Panc1 (cell line): ENCODE measurements around the gene SLC2A6. TPM values are rescaled to one million over a fixed set of nuclear protein-coding genes. Genes with fewer than 3 reads are reported as not detected.

Experiments used
- ATAC-seq: fragments of 200-7000 bp; cut with Tn5 transposase; 2 replicates; pipeline ENCODE4 v1.9.1; 2020; ENCODE audit warnings: mild to moderate bottlenecking, moderate library complexity
- BruUV-seq: library from RNA; stranded (reverse); fragments of 400-500 nt; replicated peaks from 2 replicates; lab custom pipeline; 2021; lab: Mats Ljungman, UMichigan
- CTCF ChIA-PET: fragments of 300-600 bp; sonication (Branson Sonifier 250); formaldehyde crosslinking; loops from one replicate; lab custom pipeline; 2022; ENCODE audit warnings: antibody characterized with exemption; lab: Charles Lee
- POLR2A ChIA-PET: fragments of 300-600 bp; sonication (Branson Sonifier 250); formaldehyde crosslinking; loops from one replicate; lab custom pipeline; 2022; ENCODE audit warnings: antibody characterized with exemption; lab: Charles Lee
- DNase-seq: peaks from one replicate; pipeline ENCODE4 v3.0.0-alpha.2; 2010; ENCODE audit warnings: low read depth, low spot score
- H3K27ac ChIP-seq: 2 replicates; pipeline ENCODE4 v1.5.1; 2011; ENCODE audit warnings: mild to moderate bottlenecking, low read length, inconsistent platforms
- H3K27me3 ChIP-seq: fragments of 200-500 bp; sonication (Bioruptor generic); 2 replicates; pipeline ENCODE4 v1.6.0; 2014; ENCODE audit warnings: low read length, inconsistent platforms; ENCODE audit not compliant: control insufficient read depth, insufficient read depth
- H3K36me3 ChIP-seq: fragments of 200-500 bp; sonication (Bioruptor generic); 2 replicates; pipeline ENCODE4 v1.5.1; 2014; ENCODE audit warnings: inconsistent platforms, mild to moderate bottlenecking, low read length, moderate library complexity; ENCODE audit not compliant: control insufficient read depth, insufficient read depth
- H3K4me1 ChIP-seq: 2 replicates; pipeline ENCODE4 v1.5.1; 2011; ENCODE audit warnings: inconsistent platforms, mild to moderate bottlenecking, low read length, moderate library complexity; ENCODE audit not compliant: control insufficient read depth, insufficient read depth
- H3K4me3 ChIP-seq, 2 experiments: 2 replicates each; pipeline ENCODE4 v1.5.1; 2011 to 2012; ENCODE audit warnings: low read depth in 2 of 2, low read length in 2 of 2, mild to moderate bottlenecking in 2 of 2, inconsistent platforms in 1 of 2, moderate library complexity in 1 of 2
- H3K9me3 ChIP-seq: fragments of 200-500 bp; sonication (Bioruptor generic); 2 replicates; pipeline ENCODE4 v1.5.1; 2014; ENCODE audit warnings: low read depth, mild to moderate bottlenecking, inconsistent platforms, low read length, moderate library complexity; ENCODE audit not compliant: control insufficient read depth, insufficient read depth
- POLR2AphosphoS5 ChIP-seq: IDR thresholded peaks from 2 replicates; pipeline ENCODE4 v1.6.1; 2012; ENCODE audit warnings: mild to moderate bottlenecking, low read depth, low read length, moderate library complexity
- SIN3A ChIP-seq: IDR thresholded peaks from 2 replicates; pipeline ENCODE4 v1.6.1; 2012; ENCODE audit warnings: low read depth, mild to moderate bottlenecking, low read length, moderate library complexity, borderline replicate concordance; ENCODE audit not compliant: insufficient read depth
- TCF7L2 ChIP-seq: IDR thresholded peaks from 2 replicates; pipeline ENCODE4 v1.6.1; 2011; ENCODE audit warnings: mild to moderate bottlenecking, low read depth, low read length, inconsistent platforms
- in situ Hi-C: cut with HindIII; loops from 2 replicates; pipeline ENCODE4 v1.10.0; 2016; ENCODE audit warnings: low sequenced_read_pairs, low pct_unique_long_range_greater_than_20kb
- intact Hi-C: fragments of 100-400 bp; cut with micrococcal nuclease; formaldehyde crosslinking; loops from one replicate; pipeline ENCODE4 v1.10.0; 2022; ENCODE audit not compliant: unreplicated experiment
- total RNA-seq: library from RNA; stranded (reverse); gene quantifications from one replicate; pipeline ENCODE4 v1.2.1, GENCODE V29; 2021; ENCODE audit not compliant: unreplicated experiment
- TF ChIP-seq, protein P1 (sequence below): fragments of 450-650 bp; IDR thresholded peaks from 2 replicates; pipeline ENCODE4 v1.5.1; 2017; ENCODE audit warnings: mild to moderate bottlenecking
- TF ChIP-seq, protein P2 (sequence below), 2 experiments: IDR thresholded peaks; 2 replicates each; pipeline ENCODE4 v1.6.1; 2011 to 2012; ENCODE audit warnings: low read depth in 2 of 2, control low read depth in 1 of 2, low read length in 1 of 2, mild to moderate bottlenecking in 1 of 2, moderate library complexity in 1 of 2; ENCODE audit not compliant: insufficient read depth in 1 of 2

The SLC2A6 gene
- total RNA-seq, 1 experiment from 2014 or later, result 48.2 TPM

DNA sequence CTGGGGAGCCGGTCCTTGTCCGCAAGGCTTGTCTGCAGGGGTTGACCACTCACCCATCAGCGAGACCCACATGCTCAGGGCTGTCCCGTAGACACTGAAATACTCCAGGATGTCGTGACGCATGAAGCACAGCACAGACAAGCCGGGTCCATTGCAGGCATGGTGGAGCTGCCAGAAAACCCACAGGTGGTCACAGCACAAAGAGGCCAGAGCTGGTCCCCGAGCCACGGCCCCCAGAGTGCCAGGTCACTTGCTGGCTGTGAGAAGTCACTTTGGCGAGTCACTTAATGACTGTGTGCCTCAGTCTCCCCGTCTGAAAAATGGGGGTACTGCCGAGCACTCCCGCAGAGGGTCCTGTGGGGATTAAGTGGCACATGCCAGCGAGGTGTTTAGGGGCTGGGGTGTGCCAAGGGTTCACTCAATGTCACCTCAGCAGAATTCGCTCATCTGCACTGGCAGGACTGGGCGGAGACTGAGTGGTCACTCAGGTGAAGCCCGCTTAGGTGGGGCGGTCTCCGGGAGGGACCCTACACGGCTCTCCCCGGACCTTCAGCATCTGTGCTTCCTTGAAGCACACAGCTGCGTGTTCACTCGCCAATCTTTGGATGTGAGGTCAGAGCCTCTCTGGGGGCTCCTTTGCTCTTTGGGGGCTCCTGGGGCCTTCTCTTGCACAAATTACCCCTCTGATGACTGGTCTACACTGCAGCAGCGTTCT lies 41.4 kb upstream of the SLC2A6 start:
- ChIA-PET POLR2A (interaction anchor here (0.5 kb wide), 1 partner anchor 12 kb away, joined by 3 read pairs; no protein-coding TSS in a partner anchor), CTCF (no interaction called here)
- in situ Hi-C loops (no loop called here), intact Hi-C loops (no loop called here)
- TF ChIP-seq POLR2AphosphoS5, result no peak
- TF ChIP-seq SIN3A, result no peak
- TF ChIP-seq, protein P1, sequence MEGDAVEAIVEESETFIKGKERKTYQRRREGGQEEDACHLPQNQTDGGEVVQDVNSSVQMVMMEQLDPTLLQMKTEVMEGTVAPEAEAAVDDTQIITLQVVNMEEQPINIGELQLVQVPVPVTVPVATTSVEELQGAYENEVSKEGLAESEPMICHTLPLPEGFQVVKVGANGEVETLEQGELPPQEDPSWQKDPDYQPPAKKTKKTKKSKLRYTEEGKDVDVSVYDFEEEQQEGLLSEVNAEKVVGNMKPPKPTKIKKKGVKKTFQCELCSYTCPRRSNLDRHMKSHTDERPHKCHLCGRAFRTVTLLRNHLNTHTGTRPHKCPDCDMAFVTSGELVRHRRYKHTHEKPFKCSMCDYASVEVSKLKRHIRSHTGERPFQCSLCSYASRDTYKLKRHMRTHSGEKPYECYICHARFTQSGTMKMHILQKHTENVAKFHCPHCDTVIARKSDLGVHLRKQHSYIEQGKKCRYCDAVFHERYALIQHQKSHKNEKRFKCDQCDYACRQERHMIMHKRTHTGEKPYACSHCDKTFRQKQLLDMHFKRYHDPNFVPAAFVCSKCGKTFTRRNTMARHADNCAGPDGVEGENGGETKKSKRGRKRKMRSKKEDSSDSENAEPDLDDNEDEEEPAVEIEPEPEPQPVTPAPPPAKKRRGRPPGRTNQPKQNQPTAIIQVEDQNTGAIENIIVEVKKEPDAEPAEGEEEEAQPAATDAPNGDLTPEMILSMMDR, result no peak
- TF ChIP-seq, protein P2, sequence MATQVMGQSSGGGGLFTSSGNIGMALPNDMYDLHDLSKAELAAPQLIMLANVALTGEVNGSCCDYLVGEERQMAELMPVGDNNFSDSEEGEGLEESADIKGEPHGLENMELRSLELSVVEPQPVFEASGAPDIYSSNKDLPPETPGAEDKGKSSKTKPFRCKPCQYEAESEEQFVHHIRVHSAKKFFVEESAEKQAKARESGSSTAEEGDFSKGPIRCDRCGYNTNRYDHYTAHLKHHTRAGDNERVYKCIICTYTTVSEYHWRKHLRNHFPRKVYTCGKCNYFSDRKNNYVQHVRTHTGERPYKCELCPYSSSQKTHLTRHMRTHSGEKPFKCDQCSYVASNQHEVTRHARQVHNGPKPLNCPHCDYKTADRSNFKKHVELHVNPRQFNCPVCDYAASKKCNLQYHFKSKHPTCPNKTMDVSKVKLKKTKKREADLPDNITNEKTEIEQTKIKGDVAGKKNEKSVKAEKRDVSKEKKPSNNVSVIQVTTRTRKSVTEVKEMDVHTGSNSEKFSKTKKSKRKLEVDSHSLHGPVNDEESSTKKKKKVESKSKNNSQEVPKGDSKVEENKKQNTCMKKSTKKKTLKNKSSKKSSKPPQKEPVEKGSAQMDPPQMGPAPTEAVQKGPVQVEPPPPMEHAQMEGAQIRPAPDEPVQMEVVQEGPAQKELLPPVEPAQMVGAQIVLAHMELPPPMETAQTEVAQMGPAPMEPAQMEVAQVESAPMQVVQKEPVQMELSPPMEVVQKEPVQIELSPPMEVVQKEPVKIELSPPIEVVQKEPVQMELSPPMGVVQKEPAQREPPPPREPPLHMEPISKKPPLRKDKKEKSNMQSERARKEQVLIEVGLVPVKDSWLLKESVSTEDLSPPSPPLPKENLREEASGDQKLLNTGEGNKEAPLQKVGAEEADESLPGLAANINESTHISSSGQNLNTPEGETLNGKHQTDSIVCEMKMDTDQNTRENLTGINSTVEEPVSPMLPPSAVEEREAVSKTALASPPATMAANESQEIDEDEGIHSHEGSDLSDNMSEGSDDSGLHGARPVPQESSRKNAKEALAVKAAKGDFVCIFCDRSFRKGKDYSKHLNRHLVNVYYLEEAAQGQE (IDR thresholded peaks at IDR 0.05; ENCODE audit: insufficient read depth in 1 of 2, low read depth in 2 of 2, low read length in 1 of 2), result no peak
- no peak for TF ChIP-seq TCF7L2
- H3K4me1 ChIP-seq, result no peaks in the 10 kb centered on the region
- no TSS peak for BruUV-seq
- no peaks in the 10 kb centered on the region for H3K27me3 ChIP-seq
- no peaks in the 10 kb centered on the region for H3K36me3 ChIP-seq
- no peaks in the 10 kb centered on the region for H3K9me3 ChIP-seq
- ATAC-seq (no peak), DNase-seq (no peak)
- H3K27ac ChIP-seq, result no peak overlapping the region
- no peak overlapping the region for H3K4me3 ChIP-seq

DNA sequence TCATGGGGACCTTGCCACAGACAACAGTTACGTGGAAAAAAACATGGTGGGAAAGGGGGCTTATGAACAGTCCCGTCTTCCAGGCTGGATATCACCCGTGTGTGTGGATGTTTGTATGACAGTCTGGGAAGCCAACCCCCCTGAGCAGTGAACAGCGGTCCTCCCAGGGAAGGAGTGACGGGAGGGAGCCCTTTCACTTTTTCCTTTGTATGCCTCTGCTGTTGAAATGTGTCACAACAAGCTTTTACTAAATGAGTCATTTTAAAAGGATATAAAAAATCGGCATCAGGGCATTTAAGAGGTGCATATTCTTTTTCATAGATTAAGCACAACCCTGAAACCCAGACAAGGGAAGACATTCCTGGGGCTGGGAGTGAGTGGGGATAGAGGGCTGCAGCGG lies 40.8 kb upstream of the SLC2A6 start:
- ChIA-PET POLR2A (interaction anchor here (0.5 kb wide), 1 partner anchor 12 kb away, joined by 3 read pairs; no protein-coding TSS in a partner anchor), CTCF (no interaction called here)
- no peak overlapping the region for H3K4me3 ChIP-seq
- no peaks in the 10 kb centered on the region for H3K4me1 ChIP-seq
- no peaks in the 10 kb centered on the region for H3K27me3 ChIP-seq
- TF ChIP-seq, protein P2 (IDR thresholded peaks at IDR 0.05; ENCODE audit: insufficient read depth in 1 of 2, low read depth in 2 of 2, low read length in 1 of 2), result no peak
- TF ChIP-seq SIN3A, result no peak
- TF ChIP-seq, protein P1, result no peak
- TF ChIP-seq TCF7L2, result no peak
- TF ChIP-seq POLR2AphosphoS5, result no peak
- no TSS peak for BruUV-seq
- no peaks in the 10 kb centered on the region for H3K9me3 ChIP-seq
- no peak overlapping the region for H3K27ac ChIP-seq
- no peak for ATAC-seq
- intact Hi-C loops (no loop called here), in situ Hi-C loops (no loop called here)
- no peak for DNase-seq
- H3K36me3 ChIP-seq, result no peaks in the 10 kb centered on the region
